HG03342 (cell line): ENCODE results near the gene USP17L30.
"Not testable (repeated sequence)": the region's sequence is repeated elsewhere in the genome, so short reads cannot be mapped to it uniquely, and the experiment has no call there.

Experiments used
- ATAC-seq: cut with Tn5 transposase; IDR thresholded peaks from one replicate; pipeline ENCODE4 v1.9.1; 2021; ENCODE audit warnings: mild to moderate bottlenecking, moderate library complexity; ENCODE audit not compliant: unreplicated experiment

The USP17L30 gene

GRCh38 chr4:9362829-9363228, at the start of gene USP17L30:
Gene USP17L30, plus strand, starts transcription at chr4:9363129. Its CDS starts 0 bp downstream, at chr4:9363129.
- ATAC-seq = not testable (repeated sequence)

- not testable (repeated sequence) for ATAC-seq
Measured at GRCh38 chr4:9324191-9324590, 38.7 kb upstream of the USP17L30 start.

DNA sequence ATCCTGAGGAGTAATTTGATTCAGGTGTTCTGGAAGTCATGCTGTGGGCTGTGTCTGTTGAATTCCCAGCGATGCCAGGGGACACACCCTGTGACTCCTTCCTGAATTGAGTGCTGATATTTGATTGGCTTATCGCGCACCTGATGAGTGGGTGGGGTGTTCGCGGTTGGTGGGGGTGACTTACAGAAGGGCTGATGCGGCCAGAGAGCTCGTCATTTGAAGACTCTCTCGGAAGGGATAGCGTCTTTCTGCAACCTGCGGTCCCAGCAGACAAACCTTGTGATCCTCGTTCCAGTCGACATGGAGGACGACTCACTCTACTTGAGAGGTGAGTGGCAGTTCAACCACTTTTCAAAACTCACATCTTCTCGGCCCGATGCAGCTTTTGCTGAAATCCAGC, 38.1 kb upstream of the USP17L30 start, which contains the start of gene USP17L24:
USP17L24 (plus strand) TSS at position 301 of the 400 bp plus-strand sequence; CDS start at position 301, 0 bp downstream.
- not testable (repeated sequence) for ATAC-seq

- ATAC-seq = not testable (repeated sequence)
Measured at GRCh38 chr4:9329611-9330010, 33.3 kb upstream of the USP17L30 start, which contains the start of gene USP17L25. Gene USP17L25, plus strand, starts transcription at chr4:9329911. Its CDS starts 0 bp downstream, at chr4:9329911.

- ATAC-seq = not testable (repeated sequence)
Measured at GRCh38 chr4:9334358-9334757, 28.6 kb upstream of the USP17L30 start, which contains the start of gene USP17L26. Gene USP17L26, plus strand, starts transcription at chr4:9334658. Its CDS starts 0 bp downstream, at chr4:9334658.

DNA sequence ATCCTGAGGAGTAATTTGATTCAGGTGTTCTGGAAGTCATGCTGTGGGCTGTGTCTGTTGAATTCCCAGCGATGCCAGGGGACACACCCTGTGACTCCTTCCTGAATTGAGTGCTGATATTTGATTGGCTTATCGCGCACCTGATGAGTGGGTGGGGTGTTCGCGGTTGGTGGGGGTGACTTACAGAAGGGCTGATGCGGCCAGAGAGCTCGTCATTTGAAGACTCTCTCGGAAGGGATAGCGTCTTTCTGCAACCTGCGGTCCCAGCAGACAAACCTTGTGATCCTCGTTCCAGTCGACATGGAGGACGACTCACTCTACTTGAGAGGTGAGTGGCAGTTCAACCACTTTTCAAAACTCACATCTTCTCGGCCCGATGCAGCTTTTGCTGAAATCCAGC, 23.8 kb upstream of the USP17L30 start, which contains the start of gene USP17L5:
USP17L5 (plus strand) TSS at position 301 of the 400 bp plus-strand sequence; CDS start at position 301, 0 bp downstream.
- not testable (repeated sequence) for ATAC-seq

- not testable (repeated sequence) for ATAC-seq
Measured at GRCh38 chr4:9343848-9344247, 19.1 kb upstream of the USP17L30 start, which contains the start of gene USP17L27. Gene USP17L27, plus strand, starts transcription at chr4:9344148. Its CDS starts 0 bp downstream, at chr4:9344148.

GRCh38 chr4:9348593-9348992, 14.3 kb upstream of the USP17L30 start, which contains the start of gene USP17L28:
Gene USP17L28, plus strand, starts transcription at chr4:9348893. Its CDS starts 0 bp downstream, at chr4:9348893.
- ATAC-seq = not testable (repeated sequence)

DNA sequence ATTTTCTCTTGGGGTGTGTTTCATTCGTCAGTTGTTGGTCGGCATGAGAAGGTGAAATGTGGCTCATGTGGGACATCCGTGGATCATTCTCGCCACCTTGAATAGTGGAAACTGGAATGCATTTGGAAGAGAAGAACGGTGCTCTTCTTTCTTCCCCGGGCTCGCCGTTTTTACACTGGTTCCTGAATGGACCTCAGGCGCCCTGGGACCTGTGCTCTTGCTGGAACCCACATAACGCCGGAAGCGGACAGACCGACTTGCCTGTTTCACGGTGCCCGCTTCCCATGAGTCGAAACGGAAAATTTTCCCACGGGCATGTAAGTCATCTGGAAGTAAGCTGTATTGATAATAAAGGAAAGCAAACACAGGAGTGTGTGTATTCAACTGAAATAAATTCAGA, 12.1 kb upstream of the USP17L30 start:
- ATAC-seq = not testable (repeated sequence)

- ATAC-seq = not testable (repeated sequence)
Measured at GRCh38 chr4:9353338-9353737, 9.6 kb upstream of the USP17L30 start, which contains the start of gene USP17L29. Gene USP17L29, plus strand, starts transcription at chr4:9353638. Its CDS starts 0 bp downstream, at chr4:9353638.

DNA sequence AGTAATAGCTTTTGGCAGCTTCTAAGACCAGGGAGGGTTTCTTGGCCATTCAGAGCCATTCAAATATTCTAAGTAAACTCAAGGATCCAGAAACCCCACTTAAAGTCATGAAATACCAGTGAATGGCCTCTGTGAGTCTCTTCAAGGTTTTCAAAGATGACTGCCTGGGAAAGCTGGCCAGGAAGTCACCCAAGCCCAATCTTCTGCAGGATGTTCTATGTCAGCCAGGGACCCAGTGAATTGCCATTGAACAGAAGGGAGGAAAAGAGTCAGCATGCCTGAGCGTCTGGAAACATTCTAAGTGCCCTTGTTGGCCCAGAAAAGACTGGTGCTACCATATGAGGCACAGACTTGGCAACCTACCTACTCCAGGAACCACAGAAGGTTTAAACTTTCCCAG, 17.0 kb downstream of the USP17L30 start:
- ATAC-seq = not testable (repeated sequence)

DNA sequence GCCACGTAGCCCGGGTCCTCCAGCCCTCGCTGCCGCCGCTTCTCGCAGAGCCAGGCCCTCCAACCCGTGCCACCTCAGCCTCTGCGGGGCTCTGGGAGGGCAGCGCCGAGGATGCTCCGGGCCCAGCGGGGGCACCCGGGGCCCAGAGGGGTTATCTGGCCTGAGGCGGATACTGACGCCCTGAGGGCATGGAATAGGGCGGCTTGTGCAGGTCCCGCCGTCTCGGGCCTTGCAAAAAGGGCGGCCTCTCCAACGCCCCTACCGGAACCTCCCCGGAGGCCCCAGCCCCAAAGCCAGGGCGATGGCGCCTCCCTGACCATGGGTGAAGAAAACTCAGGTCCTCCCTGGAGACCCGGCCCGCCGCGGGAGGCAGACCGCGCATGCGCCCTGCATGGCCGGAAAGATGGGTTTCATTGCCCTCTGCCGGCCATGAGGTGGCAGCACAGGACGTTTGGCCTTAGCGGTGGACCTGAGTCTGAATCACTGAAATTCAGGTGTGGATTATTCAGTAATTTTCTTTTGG, 18.1 kb downstream of the USP17L30 start:
- not testable (repeated sequence) for ATAC-seq

GRCh38 chr4:9384126-9384525, 21.2 kb downstream of the USP17L30 start:
- ATAC-seq = no peak

DNA sequence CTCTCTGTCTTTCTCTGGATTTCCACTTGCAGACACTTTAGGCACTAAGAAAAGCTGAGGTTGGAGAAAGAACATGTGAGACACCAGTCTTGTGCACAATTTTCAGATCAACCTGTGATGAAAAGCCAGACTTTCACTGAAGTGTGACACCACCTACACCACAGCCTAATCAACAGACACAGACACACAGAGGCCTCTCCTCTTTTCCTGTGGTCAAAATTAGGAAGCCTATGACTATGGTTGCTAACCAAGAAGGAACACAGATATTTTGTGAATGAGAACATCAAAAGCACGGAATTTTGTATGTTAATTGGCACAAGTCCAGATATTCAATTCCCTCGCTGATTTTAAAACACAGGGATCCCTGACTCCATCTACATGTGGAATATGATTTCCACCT, 26.1 kb downstream of the USP17L30 start:
- ATAC-seq = not testable (repeated sequence)

DNA sequence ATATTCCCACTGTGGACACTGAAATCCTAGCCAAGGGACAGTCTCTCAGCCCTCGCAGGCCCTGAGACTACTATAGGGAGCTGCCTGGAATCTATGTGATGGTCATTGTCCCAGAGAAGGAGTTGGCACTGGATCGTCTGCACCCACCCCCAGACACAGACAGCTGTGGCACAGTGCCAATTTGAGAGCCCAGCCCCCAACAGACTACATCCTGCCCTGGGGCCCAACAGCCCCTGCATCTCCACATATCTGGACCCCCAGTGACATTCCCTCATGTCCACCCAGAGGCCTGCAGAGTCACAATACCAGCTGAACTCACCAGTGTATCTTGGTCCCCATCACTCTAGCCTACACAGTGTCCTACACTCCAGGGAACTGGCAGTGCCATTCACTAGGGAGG, 42.8 kb downstream of the USP17L30 start:
- ATAC-seq = not testable (repeated sequence)

DNA sequence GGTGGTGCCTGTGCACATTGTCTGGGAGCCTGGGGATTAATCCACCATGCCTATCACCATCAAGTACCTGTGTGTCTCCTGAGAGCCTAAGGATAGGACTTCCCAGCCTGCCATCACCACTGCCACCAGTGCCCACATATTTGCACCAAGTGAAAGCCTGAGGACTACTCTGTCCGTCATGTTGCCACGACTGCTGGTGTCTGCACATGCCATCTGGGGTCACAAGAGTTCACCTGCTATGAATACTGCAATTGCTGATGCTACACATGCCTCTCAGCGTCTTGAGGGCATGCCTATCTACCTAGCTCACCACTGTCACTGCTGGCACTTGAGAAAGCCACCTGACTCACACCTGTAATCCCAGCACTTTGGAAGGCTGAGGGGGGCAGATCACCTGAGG, 43.6 kb downstream of the USP17L30 start:
- ATAC-seq = not testable (repeated sequence)

- no peak for ATAC-seq
Measured at GRCh38 chr4:9409793-9410192, 46.9 kb downstream of the USP17L30 start.
